GM19240 (cell line): ENCODE results near the gene XXYLT1.
"Not testable (repeated sequence)": the region's sequence is repeated elsewhere in the genome, so short reads cannot be mapped to it uniquely, and the experiment has no call there.

Source experiments
- DNase-seq: peaks from one replicate; pipeline ENCODE4 v3.0.0; 2011; ENCODE audit warnings: low spot score; ENCODE audit not compliant: insufficient read length

XXYLT1 gene

DNA sequence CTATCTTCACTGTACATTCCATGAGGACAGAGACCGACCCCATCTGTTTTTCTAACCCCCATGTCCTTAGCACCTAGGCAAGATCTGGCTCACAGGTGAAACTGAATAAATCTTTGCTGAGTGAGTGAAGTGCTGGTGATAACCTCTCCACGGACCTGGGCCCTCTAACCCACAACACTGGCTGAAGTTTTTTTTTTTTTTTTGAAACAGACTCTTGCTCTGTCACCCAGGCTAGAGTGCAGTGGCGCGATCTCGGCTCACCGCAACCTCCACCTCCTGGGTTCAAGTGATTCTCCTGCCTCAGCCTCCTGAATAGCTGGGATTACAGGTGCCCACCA lies 84.3 kb downstream of the XXYLT1 start:
- DNase-seq, result not testable (repeated sequence)

DNA sequence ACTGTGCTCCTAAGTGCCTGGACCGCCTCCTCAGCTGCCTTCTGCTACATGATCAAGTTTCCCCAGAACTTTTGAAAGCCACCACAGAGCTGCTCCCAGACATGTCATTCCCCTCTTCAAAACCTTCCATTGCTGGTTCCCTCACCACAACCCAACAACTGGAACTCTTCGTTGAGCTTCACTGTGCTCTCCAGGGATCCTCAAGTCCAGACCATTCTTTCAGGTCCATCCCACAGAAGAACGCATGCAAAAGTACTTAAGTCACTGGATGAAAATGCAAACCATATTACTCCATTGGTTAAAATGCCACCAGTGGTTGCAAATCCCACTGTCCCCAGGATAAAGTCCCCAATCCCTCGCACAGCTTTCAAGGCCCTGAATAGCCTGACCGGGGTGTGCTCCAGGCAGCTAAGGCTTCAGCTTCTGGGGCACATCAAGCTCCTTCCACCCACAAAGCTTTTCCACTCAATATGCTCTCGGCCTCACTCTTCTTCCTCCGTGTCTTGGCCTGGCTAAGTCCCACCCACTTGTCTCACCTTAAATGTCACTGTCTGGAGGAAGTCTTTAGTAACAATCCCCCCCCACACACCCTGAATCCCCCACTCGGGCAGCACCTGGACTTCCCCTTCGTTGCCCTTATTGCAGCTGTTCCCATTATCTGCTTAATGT lies 84.8 kb downstream of the XXYLT1 start:
- DNase-seq, result no peak

DNA sequence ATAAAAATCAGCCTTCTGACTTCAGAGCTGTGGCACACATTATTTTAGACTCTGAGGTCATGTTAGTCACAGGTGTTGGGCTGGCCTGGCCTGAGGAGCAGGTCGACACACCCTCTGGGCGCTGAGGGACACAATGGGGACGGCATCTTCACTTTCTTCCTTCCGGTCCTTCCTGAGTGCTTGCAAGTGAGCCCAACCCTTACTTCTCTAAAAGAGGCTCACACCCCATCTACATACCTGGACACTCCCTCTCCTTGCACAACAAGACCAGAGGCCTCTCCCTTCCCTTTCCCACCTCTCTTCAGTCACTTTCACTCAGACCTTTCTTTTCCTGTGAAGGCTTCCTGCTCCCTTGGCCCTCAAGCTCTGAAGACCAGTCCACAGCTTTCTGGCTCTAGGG lies 85.4 kb downstream of the XXYLT1 start:
- DNase-seq, result no peak

GRCh38 chr3:195184716-195185421 lies 86.1 kb downstream of the XXYLT1 start:
- DNase-seq, result no peak

DNA sequence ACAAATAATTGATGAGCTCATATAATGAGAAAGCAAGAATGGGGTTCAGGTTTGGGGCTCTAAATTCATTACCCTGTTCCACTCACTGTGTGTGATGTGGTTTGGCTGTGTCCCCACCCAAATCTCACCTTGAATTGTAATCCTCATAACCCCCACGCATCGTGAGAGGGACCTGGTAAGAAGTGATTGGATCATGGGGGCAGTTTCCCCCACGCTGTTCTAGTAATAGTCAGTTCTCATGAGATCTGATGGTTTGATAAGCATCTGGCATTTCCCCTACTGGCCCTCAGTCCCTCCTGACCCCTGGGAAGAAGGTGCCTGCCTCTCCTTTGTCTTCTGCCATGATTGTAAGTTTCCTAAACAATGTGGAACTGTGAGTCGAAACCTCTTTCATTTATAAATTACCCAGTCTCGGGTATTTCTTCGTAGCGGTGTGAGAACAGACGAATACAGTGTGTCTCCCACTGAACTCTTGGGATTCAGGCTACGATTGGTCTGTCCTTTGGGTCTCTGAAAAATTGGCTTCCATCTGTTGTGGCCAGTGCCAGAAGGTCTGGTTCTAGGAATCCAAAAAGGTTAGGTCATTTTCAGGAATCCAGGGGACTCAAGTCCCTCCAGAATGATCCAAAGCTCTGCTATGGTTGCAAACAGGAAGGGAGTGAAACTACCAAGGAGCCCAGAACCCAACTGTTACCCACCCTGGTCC lies 87.7 kb downstream of the XXYLT1 start:
- DNase-seq, result no peak

DNA sequence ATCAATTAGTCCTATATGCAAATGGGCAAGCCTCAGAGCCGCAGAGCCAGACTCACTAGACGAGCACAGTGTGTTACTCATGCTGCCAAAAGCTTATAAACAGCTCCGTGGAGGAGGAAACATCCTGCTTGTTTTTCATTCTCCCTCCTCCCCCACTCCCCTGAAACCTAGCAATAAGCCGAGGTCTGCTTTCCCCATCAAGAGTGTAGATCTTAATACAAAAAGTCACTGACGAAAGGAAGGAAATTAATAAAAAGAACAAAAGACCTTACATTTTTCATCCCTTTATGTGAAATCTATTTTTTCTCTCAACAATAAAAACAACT lies 88.5 kb downstream of the XXYLT1 start:
- DNase-seq, result no peak

GRCh38 chr3:195181741-195182469 lies 89.1 kb downstream of the XXYLT1 start:
- DNase-seq, result no peak

GRCh38 chr3:195181113-195181498 lies 89.9 kb downstream of the XXYLT1 start:
- DNase-seq, result no peak

DNA sequence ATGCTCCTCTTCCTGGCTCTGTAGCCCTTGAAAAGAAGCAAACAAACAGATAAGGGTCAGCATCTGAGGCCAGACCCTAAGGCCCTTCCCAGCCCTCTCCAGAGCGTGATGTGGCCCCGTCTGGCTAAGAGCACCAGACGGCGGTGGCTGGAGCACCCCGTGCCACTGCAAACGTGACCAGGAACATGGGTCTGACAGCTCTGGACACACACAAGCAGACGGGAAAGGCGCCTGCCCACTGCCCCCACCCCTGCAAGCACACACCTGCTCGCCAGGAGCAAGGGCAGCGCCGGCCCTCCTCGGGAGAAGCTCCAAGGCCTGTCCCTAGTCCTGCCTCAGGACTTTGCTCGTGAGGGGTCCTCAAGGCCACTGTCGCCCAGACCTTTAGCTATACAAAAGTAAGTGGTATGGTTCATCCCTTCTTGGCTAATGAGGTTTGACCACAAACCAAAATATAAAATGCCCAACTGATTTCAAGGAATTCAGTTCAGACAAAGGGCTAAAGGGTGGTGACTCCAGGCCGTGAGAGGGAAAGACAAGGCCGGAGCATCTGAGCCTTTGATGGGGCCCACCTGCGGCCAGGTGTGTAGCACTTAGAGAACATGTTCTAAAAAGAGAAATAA lies 90.4 kb downstream of the XXYLT1 start:
- DNase-seq, result no peak

DNA sequence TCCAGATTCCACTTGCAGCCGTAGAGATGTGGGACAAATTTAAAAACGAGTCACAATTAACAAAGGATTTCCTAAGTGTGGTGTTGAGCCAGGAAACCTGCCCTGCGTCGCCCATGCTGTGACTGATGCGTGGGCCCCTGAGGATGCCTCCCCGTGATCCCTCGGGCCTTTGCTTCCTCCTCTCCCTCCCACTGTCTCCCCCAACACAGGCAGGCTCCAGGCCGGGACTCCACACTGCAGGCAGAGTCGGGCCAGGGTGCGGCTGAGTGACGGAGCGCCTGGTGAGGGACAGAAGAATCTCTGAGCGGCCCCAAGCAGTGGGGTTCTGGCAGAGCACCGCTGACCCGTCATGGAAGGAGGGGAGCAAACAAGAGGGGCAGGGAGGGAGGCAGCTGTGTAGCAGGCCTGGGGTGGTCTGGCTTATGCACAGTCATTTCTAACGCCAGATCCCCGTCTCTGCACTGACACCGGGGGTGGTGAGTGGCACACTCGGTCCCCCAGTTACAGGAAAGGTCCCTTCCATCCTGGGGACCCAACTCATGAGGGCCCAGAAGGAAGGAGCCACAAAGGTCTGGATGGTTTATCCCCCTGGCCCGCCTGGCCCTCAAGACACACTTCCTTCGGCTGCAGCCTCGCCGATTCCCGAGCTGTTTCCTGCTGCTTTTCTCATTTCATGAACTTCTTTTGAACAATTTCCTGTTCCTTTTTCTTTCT lies 91.0 kb downstream of the XXYLT1 start:
- DNase-seq, result no peak

- no peak for DNase-seq
Observed at GRCh38 chr3:195178124-195178910, 92.6 kb downstream of the XXYLT1 start.

GRCh38 chr3:195177422-195178123 lies 93.4 kb downstream of the XXYLT1 start:
- no peak for DNase-seq

GRCh38 chr3:195176776-195177175 lies 94.2 kb downstream of the XXYLT1 start:
- DNase-seq, result no peak

DNA sequence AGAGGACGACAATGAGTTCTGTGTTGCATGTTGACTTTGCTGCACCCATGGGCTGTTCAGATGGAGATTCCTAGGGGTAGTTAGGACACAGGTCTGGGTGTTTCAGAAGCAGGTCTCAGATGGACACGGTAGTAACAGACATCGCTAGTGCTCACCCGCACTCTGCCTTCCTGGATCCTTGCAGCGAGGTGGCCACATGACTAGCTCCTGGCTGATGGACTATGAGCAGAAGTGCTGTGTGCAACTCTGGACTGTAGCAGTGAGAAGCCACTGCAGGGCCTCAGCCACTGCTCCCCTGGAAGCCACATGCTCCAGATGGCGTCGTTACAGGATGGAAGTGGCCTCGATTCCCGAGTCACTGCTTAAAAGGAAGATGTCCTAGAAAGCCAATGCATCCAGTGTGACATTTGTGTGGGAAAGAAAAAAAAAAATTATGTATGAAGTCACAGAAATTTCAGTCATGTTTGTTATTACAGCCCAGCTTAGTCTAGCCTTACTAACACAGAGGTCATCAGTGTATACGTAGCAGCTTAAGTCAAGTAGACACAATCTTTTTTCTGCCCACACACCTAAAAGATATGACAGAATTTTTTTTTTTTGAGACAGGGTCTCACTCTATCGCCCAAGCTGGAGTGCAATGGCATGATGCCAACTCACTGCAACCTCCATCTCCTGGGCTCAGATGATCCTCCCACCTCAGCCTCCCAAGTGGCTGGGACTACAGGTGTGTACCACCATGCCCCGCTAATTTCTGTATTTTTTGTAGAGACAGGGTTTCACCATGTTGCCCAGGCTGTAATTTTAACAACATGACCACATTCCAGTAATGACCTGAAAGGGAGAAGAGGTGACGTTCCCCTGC lies 95.3 kb downstream of the XXYLT1 start:
- no peak for DNase-seq

DNA sequence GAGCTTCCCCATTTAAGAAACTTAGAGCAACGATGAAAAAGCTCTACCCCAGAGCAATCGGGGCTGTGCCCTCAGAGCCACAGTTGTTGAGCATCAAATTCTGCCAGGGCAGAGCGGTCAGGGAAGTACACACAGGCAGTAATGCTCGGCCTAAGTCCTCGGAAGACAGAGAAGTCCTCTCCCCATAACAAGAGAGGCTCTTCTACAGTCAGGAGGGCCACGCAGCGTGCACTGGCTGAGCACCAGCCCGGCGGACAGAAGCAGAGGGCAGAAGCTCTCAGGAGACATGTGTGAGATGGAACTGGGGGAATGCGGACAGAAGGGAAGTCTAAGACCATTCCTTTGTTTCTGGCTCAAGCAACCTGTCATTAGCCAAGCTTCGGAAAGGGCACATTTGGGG lies 95.9 kb downstream of the XXYLT1 start:
- no peak for DNase-seq

DNA sequence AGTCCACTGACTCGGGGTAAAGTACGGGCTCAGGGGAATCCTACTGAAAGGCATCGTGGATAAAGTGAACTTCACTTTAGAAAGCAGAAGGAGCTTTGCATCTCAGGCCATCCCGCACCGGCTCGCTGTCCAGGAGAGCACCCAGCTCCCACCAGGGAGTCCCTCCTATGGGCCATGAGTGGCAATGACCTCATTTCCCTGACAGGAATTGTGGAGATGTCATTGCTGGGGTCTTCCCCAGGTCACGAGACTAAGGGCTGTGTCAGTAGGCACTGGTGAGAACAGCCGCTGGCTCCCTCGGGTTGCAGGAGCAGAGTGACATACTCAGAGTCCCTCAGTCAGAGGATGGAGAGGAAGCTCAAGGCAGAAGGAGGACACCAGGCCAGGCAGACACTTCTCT lies 97.3 kb downstream of the XXYLT1 start:
- DNase-seq, result no peak

DNA sequence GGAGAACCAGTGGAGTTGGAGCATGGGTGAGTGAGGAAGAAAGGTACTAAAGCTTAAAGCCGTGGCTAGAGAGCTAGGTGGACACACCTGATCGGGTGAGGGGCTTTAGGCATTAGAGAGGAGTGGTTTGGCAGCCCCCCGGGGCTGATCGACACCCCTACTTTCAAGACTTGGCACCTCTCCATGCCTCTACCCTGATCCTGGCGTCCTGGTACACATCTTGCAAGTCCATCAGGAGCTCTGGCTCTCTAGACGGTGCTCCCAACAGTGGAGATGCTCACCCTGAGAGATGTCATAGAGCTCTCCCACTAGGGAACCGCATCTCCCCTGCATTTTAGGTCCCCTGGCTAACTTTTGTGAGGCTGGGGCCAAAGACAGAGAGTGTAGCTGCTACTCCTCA lies 98.1 kb downstream of the XXYLT1 start:
- no peak for DNase-seq

DNA sequence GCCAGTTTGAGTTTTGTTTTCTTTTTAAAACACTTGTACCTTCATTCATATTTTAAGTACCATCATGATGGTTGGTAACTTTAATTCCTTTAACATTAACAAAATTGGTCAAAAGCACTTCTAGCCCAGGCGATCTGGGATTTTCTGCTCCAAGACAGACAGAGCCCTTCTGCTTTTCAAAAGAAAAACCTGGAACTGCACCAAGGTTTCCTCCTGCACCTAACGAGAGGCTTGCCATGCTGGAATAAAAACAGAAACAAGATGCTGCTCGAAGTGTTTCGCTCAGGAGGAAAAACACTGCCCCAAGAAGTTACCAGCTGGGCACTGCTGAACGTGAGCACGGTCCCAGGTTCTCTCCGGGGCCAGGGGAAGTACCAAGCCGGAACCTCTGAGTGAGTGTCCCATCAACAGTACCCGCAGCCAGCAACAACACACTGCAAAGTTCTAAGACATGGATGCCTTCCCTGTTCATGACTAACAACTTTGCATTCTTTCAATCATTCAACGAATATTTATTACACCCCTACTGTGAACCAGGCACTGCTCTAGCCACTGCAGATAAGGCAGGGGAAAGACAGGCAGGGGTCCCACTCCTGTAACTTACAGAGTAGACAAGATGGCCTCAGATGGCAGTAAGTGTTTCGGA lies 98.8 kb downstream of the XXYLT1 start:
- no peak for DNase-seq
